Gastrocnemius medialis (tissue), 4 donors: ENCODE results near the gene ATG5.

ENCODE experiments used
- CTCF ChIP-seq, 5 experiments: fragments of 450-650 bp in 3 of 5; fragments of 200-600 bp in 2 of 5; sonication (generic) in 2 of 5; IDR thresholded peaks in 4 of 5; conservative IDR thresholded peaks in 1 of 5; 1 replicate in 4 of 5; 2 replicates in 1 of 5; pipeline ENCODE4 v1.5.1; 2016 to 2019; ENCODE audit warnings: antibody characterized with exemption in 5 of 5, mild to moderate bottlenecking in 3 of 5, moderate library complexity in 3 of 5
- POLR2A ChIP-seq, 2 donors: fragments of 450-650 bp; IDR thresholded peaks; one replicate each; pipeline ENCODE4 v1.6.1; 2017; ENCODE audit warnings: antibody characterized with exemption in 2 of 2, mild to moderate bottlenecking in 2 of 2, moderate library complexity in 2 of 2

DNA sequence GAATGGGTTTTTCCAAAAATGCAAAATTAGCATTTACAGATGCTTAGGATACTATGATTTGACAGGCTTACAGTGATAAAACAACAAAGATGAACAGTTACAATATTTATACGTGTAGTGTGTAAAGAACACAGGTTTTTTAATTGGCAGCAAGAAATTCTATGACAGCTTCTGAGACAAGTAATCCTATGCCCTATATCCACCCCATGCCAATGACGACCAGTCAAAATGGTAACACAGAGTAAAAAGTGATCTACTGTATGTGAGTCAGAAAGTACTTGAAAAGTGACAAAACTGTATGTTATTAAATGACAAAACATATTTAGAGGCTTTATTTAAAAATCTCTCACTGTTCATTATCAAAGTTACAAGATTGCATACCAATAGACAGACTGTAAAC, 139.9 kb downstream of the ATG5 start:
- TF ChIP-seq CTCF (IDR thresholded peaks at IDR 0.05 in 4 of 5, conservative IDR thresholded peaks at IDR 0.05 in 1 of 5) = no peak
- no peak for TF ChIP-seq POLR2A (IDR thresholded peaks at IDR 0.05)
